GM19324 (cell line): Measurements from ENCODE around the gene BMAL1.

ENCODE experiments used
- ATAC-seq: cut with Tn5 transposase; IDR thresholded peaks from one replicate; pipeline ENCODE4 v1.9.1; 2021; ENCODE audit warnings: mild to moderate bottlenecking, moderate library complexity; ENCODE audit not compliant: unreplicated experiment, low FRiP score

Gene BMAL1

GRCh38 chr11:13314676-13315394 lies 37.2 kb downstream of the BMAL1 start:
- no peak for ATAC-seq

- no peak for ATAC-seq
These were observed 38.2 kb downstream of the BMAL1 start for GRCh38 chr11:13315517-13316432.

GRCh38 chr11:13316528-13316961 lies 39.0 kb downstream of the BMAL1 start:
- no peak for ATAC-seq

GRCh38 chr11:13317293-13318080 lies 39.9 kb downstream of the BMAL1 start:
- ATAC-seq = no peak

- ATAC-seq = peak; percentile 76
These were observed 41.1 kb downstream of the BMAL1 start for GRCh38 chr11:13318498-13319295.

- ATAC-seq = no peak
These were observed 43.1 kb downstream of the BMAL1 start for GRCh38 chr11:13320688-13321087.

- no peak for ATAC-seq
These were observed 43.8 kb downstream of the BMAL1 start for GRCh38 chr11:13321431-13321830.

- ATAC-seq = no peak
These were observed 46.6 kb downstream of the BMAL1 start for GRCh38 chr11:13324141-13324540.

GRCh38 chr11:13324709-13325108 lies 47.1 kb downstream of the BMAL1 start:
- ATAC-seq = no peak

- no peak for ATAC-seq
These were observed 49.8 kb downstream of the BMAL1 start for GRCh38 chr11:13327421-13327820.

- ATAC-seq = no peak
These were observed 50.7 kb downstream of the BMAL1 start for GRCh38 chr11:13328286-13328685.

GRCh38 chr11:13329670-13330356 lies 52.2 kb downstream of the BMAL1 start:
- no peak for ATAC-seq

- no peak for ATAC-seq
These were observed 54.5 kb downstream of the BMAL1 start for GRCh38 chr11:13332124-13332523.

- peak; percentile 58 for ATAC-seq
These were observed 55.9 kb downstream of the BMAL1 start for GRCh38 chr11:13333456-13333957.

GRCh38 chr11:13334034-13334786 lies 56.6 kb downstream of the BMAL1 start:
- no peak for ATAC-seq

- no peak for ATAC-seq
These were observed 57.7 kb downstream of the BMAL1 start for GRCh38 chr11:13335319-13335718.

- no peak for ATAC-seq
These were observed 58.8 kb downstream of the BMAL1 start for GRCh38 chr11:13336246-13336878.

- no peak for ATAC-seq
These were observed 60.4 kb downstream of the BMAL1 start for GRCh38 chr11:13338019-13338426.
